Measurements from ENCODE around the gene CCDC169. TPM values are rescaled to one million over a fixed set of nuclear protein-coding genes. Genes with fewer than 3 reads are reported as not detected.

Gene CCDC169
- total RNA-seq, 2 experiments from 2014 or later: not detected

DNA sequence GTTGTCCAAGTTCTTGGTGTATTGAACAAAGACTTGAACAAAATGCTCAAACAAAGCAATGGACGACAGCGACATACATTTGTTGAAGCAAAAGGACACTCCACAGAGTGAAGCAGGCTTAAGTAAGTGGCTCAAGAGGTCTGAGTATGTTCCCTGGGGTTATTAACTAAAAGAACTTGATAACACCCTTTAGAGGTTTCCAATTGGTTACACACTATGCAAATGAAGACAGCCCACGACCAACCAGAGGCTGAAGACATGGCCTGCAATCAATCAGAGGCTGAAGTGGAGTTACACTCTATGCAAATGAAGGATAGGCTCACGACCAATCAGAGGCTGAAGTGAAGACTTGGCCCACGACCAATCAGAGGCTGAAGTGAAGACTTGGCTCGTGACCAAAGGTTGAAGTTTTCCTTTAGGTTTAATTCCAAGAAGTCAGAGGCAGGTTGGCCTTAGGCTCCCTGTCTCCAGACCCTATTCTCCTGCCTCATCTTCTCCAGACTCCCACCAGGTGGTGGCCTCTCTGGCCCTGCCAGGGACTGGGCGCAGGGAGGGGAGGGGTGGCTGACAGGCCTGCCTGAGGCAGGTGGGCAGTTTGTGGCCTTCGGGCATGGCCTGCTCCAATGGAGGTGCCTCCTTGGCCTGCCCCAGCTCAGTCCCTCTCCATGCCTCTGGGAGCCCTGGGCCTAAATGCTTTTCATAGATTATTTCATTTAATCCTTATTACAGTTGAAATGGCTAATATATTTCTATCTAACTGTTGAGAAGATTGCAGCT, 38.1 kb downstream of the CCDC169 start:
- ATAC-seq: no peak
- no peak for DNase-seq
- POLR2A ChIA-PET: no interaction called here
- Mint-ChIP-seq H3K36me3 (ENCODE audit: low read depth) (no peaks in the 10 kb centered on the region), H3K27me3 (ENCODE audit: low read depth) (peaks cover 4% of the 10 kb centered on the region), H3K9me3 (ENCODE audit: insufficient read depth) (no peaks in the 10 kb centered on the region), H3K27ac (no peak overlapping the region), H3K4me3 (no peak overlapping the region), H3K4me1 (ENCODE audit: low read depth) (no peaks in the 10 kb centered on the region)
- CTCF ChIA-PET: interaction anchor here (1.0 kb wide), 1 partner anchor 15 kb away, joined by 3 read pairs; no protein-coding TSS in a partner anchor

DNA sequence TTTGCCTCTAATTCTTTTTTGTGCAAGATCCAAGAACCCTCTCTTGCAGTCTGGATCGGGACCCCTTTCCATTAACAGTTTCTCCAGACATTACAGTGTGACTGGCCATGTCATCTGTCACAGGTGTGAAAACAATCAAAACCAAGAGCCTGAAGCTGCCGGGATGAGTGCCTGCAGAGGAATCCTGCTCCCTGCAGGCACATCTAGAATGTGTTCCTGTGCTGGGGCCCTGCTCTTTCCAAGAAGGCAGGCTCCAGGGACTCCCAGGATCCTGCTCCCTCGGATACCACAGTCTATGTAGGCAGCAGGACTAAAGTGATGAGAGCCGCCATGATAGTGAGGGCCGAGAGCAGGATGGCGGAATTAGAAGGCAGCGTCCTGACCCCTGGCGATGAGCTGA, 38.8 kb downstream of the CCDC169 start:
- ATAC-seq: no peak
- CTCF ChIA-PET: interaction anchor here (1.0 kb wide), 1 partner anchor 16 kb away, joined by 3 read pairs; no protein-coding TSS in a partner anchor

DNA sequence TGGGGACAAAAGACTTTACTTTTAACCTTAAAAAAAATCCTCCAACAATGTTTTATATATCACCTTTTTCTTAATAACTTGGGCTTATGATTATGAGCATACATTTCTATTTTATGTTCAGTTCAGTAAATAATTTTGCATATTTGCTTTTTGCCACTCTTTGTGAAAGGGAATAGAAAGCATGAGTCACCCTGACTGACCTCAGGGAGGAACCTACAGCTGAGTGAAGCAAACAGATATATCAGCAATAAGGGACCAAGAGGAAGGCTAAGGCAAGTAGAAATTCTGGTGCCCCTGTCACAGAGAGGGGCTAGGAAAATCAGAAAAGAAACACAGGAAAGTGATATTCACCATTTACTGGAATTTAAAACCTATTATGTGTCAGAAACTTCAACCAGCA, 46.1 kb downstream of the CCDC169 start:
- Mint-ChIP-seq H3K27ac (no peak overlapping the region), H3K27me3 (ENCODE audit: low read depth) (no peaks in the 10 kb centered on the region), H3K36me3 (ENCODE audit: low read depth) (no peaks in the 10 kb centered on the region), H3K9me3 (ENCODE audit: insufficient read depth) (no peaks in the 10 kb centered on the region), H3K4me1 (ENCODE audit: low read depth) (no peaks in the 10 kb centered on the region), H3K4me3 (no peak overlapping the region)
- no peak for DNase-seq
- no peak for ATAC-seq
- ChIA-PET POLR2A (no interaction called here), CTCF (no interaction called here)

More for the DNA sequence above, 38.8 kb downstream of the CCDC169 start:
- Mint-ChIP-seq H3K4me3 (no peak overlapping the region), H3K36me3 (ENCODE audit: low read depth) (no peaks in the 10 kb centered on the region), H3K27me3 (ENCODE audit: low read depth) (peaks cover 4% of the 10 kb centered on the region), H3K9me3 (ENCODE audit: insufficient read depth) (no peaks in the 10 kb centered on the region), H3K4me1 (ENCODE audit: low read depth) (no peaks in the 10 kb centered on the region), H3K27ac (no peak overlapping the region)
- DNase-seq: no peak
- POLR2A ChIA-PET: no interaction called here

DNA sequence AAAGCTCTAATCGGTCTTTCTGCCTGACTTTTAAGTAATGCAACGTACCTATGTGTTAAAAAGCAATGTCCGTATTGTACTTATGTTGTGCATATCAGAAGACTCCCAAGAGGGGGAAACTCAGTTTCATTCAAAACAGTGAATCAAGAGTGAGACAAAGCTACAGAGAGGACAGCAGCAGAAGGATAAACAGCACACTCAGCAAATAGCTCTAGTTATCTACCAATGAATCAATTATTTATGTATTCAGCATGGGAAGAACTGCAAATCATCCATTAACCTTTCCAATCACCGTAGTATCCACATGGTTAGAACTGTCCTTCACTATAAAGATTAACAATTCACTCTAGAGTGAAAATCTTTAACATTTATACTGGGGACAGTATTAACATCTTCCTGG, 46.6 kb downstream of the CCDC169 start:
- no peak overlapping the region for H3K4me3 Mint-ChIP-seq
- H3K9me3 Mint-ChIP-seq (ENCODE audit: insufficient read depth): no peaks in the 10 kb centered on the region
- H3K27me3 Mint-ChIP-seq (ENCODE audit: low read depth): no peaks in the 10 kb centered on the region
- no peak for DNase-seq
- no peak for ATAC-seq
- H3K27ac Mint-ChIP-seq: no peak overlapping the region
- ChIA-PET CTCF (no interaction called here), POLR2A (no interaction called here)
- no peaks in the 10 kb centered on the region for H3K36me3 Mint-ChIP-seq (ENCODE audit: low read depth)
- no peaks in the 10 kb centered on the region for H3K4me1 Mint-ChIP-seq (ENCODE audit: low read depth)

DNA sequence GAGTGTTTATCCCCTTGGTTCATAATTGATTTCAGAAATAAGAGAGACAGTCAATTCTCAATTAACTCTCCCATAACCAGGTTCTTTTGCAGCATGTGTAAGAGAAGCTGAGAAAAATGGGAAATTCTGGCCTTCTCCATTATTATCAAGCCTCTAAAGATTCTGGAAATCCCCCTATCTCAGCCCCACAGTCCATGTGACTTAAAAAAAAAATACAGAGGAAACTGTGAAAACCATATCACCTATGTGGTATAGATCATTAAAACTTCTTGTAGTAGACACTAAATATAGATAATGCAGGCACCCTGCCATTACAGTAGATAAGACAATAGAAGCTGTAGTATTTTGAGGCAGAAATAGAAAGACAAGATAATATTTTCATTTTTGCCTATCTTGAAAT, 48.9 kb downstream of the CCDC169 start:
- ATAC-seq (no peak), DNase-seq (no peak)
- CTCF ChIA-PET: interaction anchor here (1.1 kb wide), 1 partner anchor 27 kb away, joined by 3 read pairs; no protein-coding TSS in a partner anchor
- Mint-ChIP-seq H3K9me3 (ENCODE audit: insufficient read depth) (no peaks in the 10 kb centered on the region), H3K36me3 (ENCODE audit: low read depth) (no peaks in the 10 kb centered on the region), H3K4me3 (no peak overlapping the region), H3K4me1 (ENCODE audit: low read depth) (no peaks in the 10 kb centered on the region), H3K27ac (no peak overlapping the region), H3K27me3 (ENCODE audit: low read depth) (no peaks in the 10 kb centered on the region)
- POLR2A ChIA-PET: no interaction called here

DNA sequence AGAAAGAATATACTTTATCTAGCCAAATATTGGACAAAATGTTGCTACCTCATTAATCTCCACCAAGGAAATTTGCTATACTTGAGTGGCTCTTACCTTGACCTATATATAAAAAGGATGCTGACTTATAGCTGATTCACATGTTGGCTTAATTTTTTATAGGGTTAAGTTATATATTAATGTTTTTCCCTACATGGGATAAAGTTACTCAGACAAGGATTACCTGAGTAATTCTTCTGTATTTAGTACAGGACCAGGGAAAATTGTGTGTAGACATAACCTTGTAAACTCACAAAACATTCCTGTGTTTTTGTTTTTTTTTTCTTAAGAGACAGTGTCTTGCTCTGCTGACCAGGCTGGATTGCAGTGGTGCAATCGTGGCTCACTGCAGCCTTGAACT, 52.6 kb downstream of the CCDC169 start:
- H3K36me3 Mint-ChIP-seq (ENCODE audit: low read depth): no peaks in the 10 kb centered on the region
- POLR2A ChIA-PET: no interaction called here

DNA sequence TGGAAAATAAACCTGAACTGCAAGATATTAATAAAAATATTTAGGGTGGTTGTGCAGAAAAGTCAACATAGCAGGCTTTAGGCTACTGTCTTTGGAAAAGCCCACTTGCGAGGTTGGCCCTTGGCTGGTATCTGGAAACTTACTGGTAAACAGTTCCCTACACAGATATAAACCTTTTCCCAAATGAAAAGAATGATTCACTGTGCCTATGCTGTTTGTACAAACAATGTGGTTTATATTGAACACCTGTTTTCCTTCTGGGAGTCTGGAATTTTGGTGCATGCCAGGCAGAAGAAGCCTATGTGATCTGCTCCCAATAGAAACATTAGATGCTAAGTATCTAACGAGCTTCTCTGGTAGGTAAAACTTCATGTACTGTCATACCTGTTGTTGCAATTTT, 53.5 kb downstream of the CCDC169 start:
- Mint-ChIP-seq H3K36me3 (ENCODE audit: low read depth) (no peaks in the 10 kb centered on the region), H3K4me1 (ENCODE audit: low read depth) (no peaks in the 10 kb centered on the region), H3K4me3 (no peak overlapping the region), H3K27ac (no peak overlapping the region), H3K27me3 (ENCODE audit: low read depth) (no peaks in the 10 kb centered on the region), H3K9me3 (ENCODE audit: insufficient read depth) (no peaks in the 10 kb centered on the region)
- no peak for DNase-seq
- ATAC-seq: no peak
- POLR2A ChIA-PET: no interaction called here
- CTCF ChIA-PET: no interaction called here

More for the DNA sequence above, 52.6 kb downstream of the CCDC169 start:
- Mint-ChIP-seq H3K4me1 (ENCODE audit: low read depth) (no peaks in the 10 kb centered on the region), H3K27me3 (ENCODE audit: low read depth) (no peaks in the 10 kb centered on the region), H3K4me3 (no peak overlapping the region), H3K27ac (no peak overlapping the region), H3K9me3 (ENCODE audit: insufficient read depth) (no peaks in the 10 kb centered on the region)
- CTCF ChIA-PET: no interaction called here
- DNase-seq (no peak), ATAC-seq (no peak)

DNA sequence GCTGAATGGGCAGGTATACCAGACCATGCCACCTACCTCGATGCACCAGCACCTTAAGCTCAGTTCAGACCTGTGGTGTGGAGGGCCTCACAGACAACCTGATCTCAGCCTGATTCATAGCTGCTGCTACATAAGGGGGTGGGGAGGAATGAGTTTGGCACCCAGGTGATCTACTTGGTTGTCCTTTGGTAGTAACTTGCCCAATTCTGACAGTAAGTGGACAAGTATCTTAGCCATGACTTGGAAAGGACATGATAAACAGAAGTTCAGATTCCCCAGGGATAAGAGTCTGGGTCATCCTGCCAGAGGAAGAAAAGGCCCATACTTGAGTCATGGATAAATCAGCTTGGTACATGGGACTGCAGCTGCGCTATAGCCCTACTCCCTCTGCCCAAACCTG, 54.9 kb downstream of the CCDC169 start:
- Mint-ChIP-seq H3K9me3 (ENCODE audit: insufficient read depth) (no peaks in the 10 kb centered on the region), H3K4me1 (ENCODE audit: low read depth) (no peaks in the 10 kb centered on the region), H3K4me3 (no peak overlapping the region), H3K27ac (no peak overlapping the region), H3K36me3 (ENCODE audit: low read depth) (no peaks in the 10 kb centered on the region), H3K27me3 (ENCODE audit: low read depth) (no peaks in the 10 kb centered on the region)
- DNase-seq (no peak), ATAC-seq (no peak)
- POLR2A ChIA-PET: no interaction called here
- CTCF ChIA-PET: no interaction called here

DNA sequence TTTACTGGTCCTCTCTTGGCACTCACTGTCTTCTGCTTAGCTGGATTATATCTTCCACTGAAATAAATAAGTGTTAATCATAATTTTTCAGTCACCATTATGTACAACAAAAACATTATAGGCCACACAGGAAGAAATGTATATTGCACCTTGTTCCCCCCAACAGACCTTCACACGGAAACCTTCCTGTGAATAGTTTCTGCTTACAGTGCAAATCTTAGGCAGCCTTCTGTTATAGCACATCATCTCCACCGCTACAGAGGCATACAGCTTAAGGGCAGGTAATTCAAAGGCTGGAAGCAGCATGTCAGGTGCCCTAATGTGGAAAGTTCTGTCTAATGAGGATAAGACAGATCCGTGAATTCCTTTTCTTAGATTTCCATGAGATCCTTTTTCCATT, 66.4 kb downstream of the CCDC169 start:
- POLR2A ChIA-PET: no interaction called here
- Mint-ChIP-seq H3K27ac (no peak overlapping the region), H3K4me3 (no peak overlapping the region), H3K36me3 (ENCODE audit: low read depth) (no peaks in the 10 kb centered on the region), H3K4me1 (ENCODE audit: low read depth) (no peaks in the 10 kb centered on the region), H3K9me3 (ENCODE audit: insufficient read depth) (peaks cover 6% of the 10 kb centered on the region), H3K27me3 (ENCODE audit: low read depth) (no peaks in the 10 kb centered on the region)
- CTCF ChIA-PET: no interaction called here
- ATAC-seq (no peak), DNase-seq (no peak)

DNA sequence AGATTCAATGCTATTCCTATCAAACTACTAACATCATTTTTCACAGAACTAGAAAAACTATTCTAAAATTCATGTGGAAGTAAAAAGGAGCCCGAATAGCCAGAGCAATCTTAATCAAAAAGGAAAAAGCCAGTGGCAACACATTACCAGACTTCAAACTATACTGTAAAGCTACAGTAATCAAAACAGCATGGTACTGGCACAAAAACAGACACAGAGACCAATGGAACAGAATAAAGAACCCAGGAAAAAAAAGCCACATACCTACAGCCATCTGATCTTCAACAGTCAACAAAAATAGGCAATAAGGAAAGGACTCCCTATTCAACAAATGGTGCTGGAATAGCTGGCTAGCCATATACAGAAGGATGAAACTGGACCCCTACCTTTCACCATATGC, 72.9 kb downstream of the CCDC169 start:
- no peak for ATAC-seq
- H3K9me3 Mint-ChIP-seq (ENCODE audit: insufficient read depth): peaks cover 11% of the 10 kb centered on the region

DNA sequence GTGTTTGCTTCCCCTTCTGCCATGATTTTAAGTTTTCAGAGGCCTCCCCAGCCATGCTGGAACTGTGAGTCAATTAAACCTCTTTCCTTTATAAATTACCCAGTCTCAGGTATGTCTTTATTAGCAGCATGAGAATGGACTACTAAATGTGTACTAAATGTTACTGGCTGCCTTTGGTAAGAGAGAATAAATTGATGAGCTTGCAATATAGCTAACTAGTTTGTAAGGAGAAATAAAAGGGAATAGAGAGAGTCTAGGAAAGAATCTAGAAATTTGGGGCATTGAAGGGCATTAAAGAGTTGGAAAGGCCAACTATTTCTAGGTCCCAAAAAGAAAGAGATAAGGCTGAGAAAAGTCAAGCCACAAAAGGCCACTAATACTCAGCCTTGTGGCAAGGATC, 77.7 kb downstream of the CCDC169 start:
- peaks cover 19% of the 10 kb centered on the region for H3K9me3 Mint-ChIP-seq (ENCODE audit: insufficient read depth)
- no peak for ATAC-seq
- no peaks in the 10 kb centered on the region for H3K4me1 Mint-ChIP-seq (ENCODE audit: low read depth)
- H3K36me3 Mint-ChIP-seq (ENCODE audit: low read depth): no peaks in the 10 kb centered on the region
- CTCF ChIA-PET: no interaction called here
- no peak overlapping the region for H3K27ac Mint-ChIP-seq
- no peak overlapping the region for H3K4me3 Mint-ChIP-seq
- no peak for DNase-seq
- H3K27me3 Mint-ChIP-seq (ENCODE audit: low read depth): no peaks in the 10 kb centered on the region
- POLR2A ChIA-PET: no interaction called here

More for the DNA sequence above, 72.9 kb downstream of the CCDC169 start:
- H3K27ac Mint-ChIP-seq: no peak overlapping the region
- CTCF ChIA-PET: no interaction called here
- H3K4me3 Mint-ChIP-seq: no peak overlapping the region
- no peaks in the 10 kb centered on the region for H3K27me3 Mint-ChIP-seq (ENCODE audit: low read depth)
- DNase-seq: no peak
- no peaks in the 10 kb centered on the region for H3K4me1 Mint-ChIP-seq (ENCODE audit: low read depth)
- POLR2A ChIA-PET: no interaction called here
- no peaks in the 10 kb centered on the region for H3K36me3 Mint-ChIP-seq (ENCODE audit: low read depth)

DNA sequence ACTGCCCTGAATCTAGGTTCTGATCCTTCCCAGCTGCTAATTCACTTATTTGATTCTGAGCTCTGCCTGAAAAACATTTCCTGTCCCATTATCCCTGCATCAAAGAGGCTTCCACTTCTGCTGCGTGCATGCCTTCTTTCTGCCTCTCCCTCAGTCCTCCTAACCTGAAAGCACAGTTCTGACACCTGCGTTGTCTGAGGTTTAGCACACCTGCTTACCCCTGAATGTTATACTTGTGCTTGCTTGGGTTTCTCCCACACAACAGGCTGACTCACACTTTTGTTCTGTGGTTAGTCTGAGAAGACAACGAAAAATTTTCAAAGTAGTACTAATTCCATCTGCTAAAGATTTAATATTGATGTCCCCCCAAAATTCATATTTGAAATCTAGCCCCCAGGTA, 80.2 kb downstream of the CCDC169 start:
- ChIA-PET POLR2A (no interaction called here), CTCF (no interaction called here)
- Mint-ChIP-seq H3K27ac (no peak overlapping the region), H3K4me1 (ENCODE audit: low read depth) (no peaks in the 10 kb centered on the region), H3K4me3 (no peak overlapping the region), H3K27me3 (ENCODE audit: low read depth) (no peaks in the 10 kb centered on the region), H3K36me3 (ENCODE audit: low read depth) (no peaks in the 10 kb centered on the region), H3K9me3 (ENCODE audit: insufficient read depth) (peaks cover 12% of the 10 kb centered on the region)
- no peak for ATAC-seq
- DNase-seq: no peak

Measured in activated CD8-positive, alpha-beta T cell treated with anti-CD3 and anti-CD28 coated beads, Interleukin-2, amount 10 ng/mL, durations not matched to agents 7 days and 5 days (primary cell).